GM18519 (cell line): ENCODE data around the gene CPB2.
A peak's percentile ranks its signal among the peaks of the same experiment; 100 is the strongest.

Experiments used
- ATAC-seq: cut with Tn5 transposase; IDR thresholded peaks from one replicate; pipeline ENCODE4 v1.9.1; 2021; ENCODE audit warnings: mild to moderate bottlenecking, moderate library complexity; ENCODE audit not compliant: unreplicated experiment, low FRiP score

Gene CPB2

GRCh38 chr13:46053162-46054012 lies 51.4 kb downstream of the CPB2 start:
- no peak for ATAC-seq

GRCh38 chr13:46052319-46053161 lies 52.3 kb downstream of the CPB2 start, which contains the start of gene ZC3H13:
TSS of gene ZC3H13 (minus strand) at chr13:46052746. CDS start at chr13:46045507, 7,239 bp downstream.
- ATAC-seq, result peak; percentile 94

- ATAC-seq, result no peak
These were observed 52.9 kb downstream of the CPB2 start for GRCh38 chr13:46051968-46052318.

GRCh38 chr13:46050771-46051170 lies 54.1 kb downstream of the CPB2 start:
- no peak for ATAC-seq

GRCh38 chr13:46045424-46045823 lies 59.4 kb downstream of the CPB2 start:
- no peak for ATAC-seq

- no peak for ATAC-seq
These were observed 61.2 kb downstream of the CPB2 start for GRCh38 chr13:46043647-46044046.

GRCh38 chr13:46041419-46041839 lies 63.4 kb downstream of the CPB2 start:
- ATAC-seq, result no peak

- ATAC-seq, result no peak
These were observed 64.1 kb downstream of the CPB2 start for GRCh38 chr13:46040763-46041162.

- ATAC-seq, result no peak
These were observed 65.2 kb downstream of the CPB2 start for GRCh38 chr13:46039411-46040182.

- ATAC-seq, result no peak
These were observed 66.5 kb downstream of the CPB2 start for GRCh38 chr13:46038296-46038695.

GRCh38 chr13:46035066-46035465 lies 69.8 kb downstream of the CPB2 start:
- ATAC-seq, result no peak

GRCh38 chr13:46032341-46032740 lies 72.5 kb downstream of the CPB2 start:
- ATAC-seq, result no peak

- ATAC-seq, result no peak
These were observed 73.1 kb downstream of the CPB2 start for GRCh38 chr13:46031581-46032263.

GRCh38 chr13:46025157-46025556 lies 79.7 kb downstream of the CPB2 start:
- ATAC-seq, result no peak

- ATAC-seq, result no peak
These were observed 82.4 kb downstream of the CPB2 start for GRCh38 chr13:46022481-46022880.

GRCh38 chr13:46016216-46016615 lies 88.6 kb downstream of the CPB2 start:
- no peak for ATAC-seq

- ATAC-seq, result no peak
These were observed 89.5 kb downstream of the CPB2 start for GRCh38 chr13:46015366-46015765.

- no peak for ATAC-seq
These were observed 92.4 kb downstream of the CPB2 start for GRCh38 chr13:46012404-46012803.

- ATAC-seq, result no peak
These were observed 94.7 kb downstream of the CPB2 start for GRCh38 chr13:46010148-46010547.

GRCh38 chr13:46008631-46009030 lies 96.2 kb downstream of the CPB2 start:
- no peak for ATAC-seq
